NK-92 (cell line): ENCODE measurements around the gene BRAF.
"Not testable (repeated sequence)": the region's sequence is repeated elsewhere in the genome, so short reads cannot be mapped to it uniquely, and the experiment has no call there.

Source experiments
- DNase-seq: peaks from one replicate; lab custom pipeline; 2025; ENCODE audit not compliant: unreplicated experiment; lab: John Stamatoyannopoulos, UW

The BRAF gene

DNA sequence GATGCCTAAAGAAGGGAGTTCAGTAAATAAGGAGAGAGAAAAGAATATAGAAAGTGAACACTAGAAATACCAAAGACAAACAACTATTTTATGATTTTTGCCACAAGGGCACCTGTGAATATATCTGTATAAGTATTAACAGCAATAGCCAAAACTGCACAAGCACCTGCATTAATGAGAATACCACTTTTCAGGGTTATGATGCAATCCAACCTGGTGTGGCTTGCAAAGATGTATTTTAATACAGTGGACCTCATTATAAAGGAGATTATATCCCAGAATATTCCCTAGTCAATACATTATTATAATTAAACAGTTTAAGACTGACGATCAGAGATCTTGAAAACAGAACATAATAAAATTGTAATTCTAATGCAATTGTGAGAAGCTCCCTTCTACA is 4.0 kb downstream of the BRAF start:
- DNase-seq, result no peak

DNA sequence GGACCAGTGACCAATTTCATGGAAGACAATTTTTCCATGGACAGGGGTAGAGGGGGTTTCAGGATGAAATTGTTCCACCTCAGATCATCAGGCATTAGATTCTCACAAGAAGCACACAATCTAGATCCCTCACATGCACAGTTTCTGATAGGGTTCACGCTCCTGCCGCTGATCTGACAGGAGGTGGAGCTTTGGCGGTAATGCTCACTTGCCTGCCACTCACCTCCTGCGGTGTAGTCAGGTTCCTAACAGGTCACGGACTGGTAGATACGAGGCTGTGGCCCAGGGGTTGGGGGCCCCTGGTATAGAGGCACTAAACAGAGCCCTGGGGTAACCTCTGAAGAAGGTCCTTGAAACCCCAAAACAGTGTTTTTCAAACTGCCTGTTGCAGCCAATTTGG is 6.5 kb downstream of the BRAF start:
- no peak for DNase-seq

DNA sequence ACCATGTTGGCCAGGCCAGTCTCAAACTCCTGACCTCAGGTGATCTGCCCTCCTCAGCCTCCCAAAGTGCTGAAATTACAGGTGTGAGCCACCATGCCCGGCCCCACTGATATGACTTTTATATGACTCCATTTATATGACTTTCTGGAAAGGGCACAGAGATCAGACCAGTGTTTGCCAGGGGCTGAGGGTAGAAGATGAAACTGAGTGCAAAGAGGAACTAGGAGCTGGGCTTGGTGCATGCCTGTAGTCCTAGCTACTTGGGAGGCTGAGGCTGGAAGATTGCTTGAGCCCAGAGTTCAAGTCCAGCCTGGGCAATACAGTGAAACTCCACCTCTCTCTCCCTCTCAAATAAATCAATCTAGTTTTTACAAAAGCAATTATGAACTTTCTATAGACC is 7.5 kb downstream of the BRAF start:
- no peak for DNase-seq

DNA sequence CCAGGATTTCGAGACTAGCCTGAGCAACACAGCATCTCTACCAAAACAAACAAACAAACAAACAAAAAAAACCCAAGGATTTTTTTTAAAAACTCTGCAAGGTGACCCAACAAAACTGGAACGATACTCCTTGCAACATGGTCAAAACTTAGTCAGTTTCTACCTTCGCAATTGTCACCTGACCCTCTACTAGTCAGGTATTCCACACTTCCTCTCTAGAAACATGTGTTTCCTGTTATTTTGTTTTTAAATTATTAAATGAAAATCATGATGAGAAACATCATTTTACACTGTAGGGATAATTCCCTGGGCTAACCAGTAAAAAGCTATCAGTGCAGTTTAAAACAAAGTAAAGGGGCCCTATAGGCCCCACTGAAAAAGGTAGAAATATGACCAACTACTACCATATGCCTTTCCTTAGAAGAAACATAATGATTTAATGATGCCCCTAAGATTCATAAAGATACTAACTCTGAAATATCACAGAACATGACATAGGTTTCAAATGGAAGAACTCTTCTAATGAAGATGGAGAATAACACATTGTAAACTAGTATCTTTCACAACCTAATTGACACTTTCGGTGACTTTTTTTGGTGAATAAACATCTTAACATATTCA is 8.7 kb downstream of the BRAF start:
- DNase-seq, result no peak

DNA sequence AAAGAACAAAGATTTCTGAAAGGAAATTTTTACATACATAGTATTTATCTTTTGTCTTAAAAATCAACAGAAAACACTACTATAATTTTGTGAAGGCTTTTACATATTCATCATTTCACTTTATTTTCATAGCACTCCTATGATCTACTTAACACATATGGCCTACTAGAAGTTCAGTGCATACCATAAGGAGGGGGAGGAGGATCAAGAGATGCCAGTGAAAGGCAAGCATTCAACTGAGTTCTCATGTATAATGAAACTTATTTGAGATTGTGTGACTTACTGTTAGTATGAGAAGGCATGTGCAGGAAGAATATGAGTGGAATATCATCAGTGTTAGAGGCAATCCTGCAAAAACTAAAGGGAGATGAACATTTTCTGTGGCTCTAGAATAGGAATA is 10.6 kb downstream of the BRAF start:
- no peak for DNase-seq

DNA sequence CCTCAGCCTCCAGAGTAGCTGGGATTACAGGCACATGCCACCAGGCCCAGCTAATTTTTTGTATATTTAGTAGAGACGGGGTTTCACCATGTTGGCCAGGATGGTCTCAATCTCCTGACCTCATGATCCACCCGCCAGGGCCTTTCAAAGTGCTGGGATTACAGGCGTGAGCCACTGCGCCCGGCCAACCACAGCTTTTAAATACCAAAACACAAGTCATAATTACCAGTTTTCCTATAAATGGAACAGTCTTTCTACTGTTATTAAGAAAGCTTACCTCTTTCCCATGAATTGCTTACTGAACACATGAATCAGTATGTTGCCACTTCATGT is 11.2 kb downstream of the BRAF start:
- DNase-seq, result not testable (repeated sequence)

DNA sequence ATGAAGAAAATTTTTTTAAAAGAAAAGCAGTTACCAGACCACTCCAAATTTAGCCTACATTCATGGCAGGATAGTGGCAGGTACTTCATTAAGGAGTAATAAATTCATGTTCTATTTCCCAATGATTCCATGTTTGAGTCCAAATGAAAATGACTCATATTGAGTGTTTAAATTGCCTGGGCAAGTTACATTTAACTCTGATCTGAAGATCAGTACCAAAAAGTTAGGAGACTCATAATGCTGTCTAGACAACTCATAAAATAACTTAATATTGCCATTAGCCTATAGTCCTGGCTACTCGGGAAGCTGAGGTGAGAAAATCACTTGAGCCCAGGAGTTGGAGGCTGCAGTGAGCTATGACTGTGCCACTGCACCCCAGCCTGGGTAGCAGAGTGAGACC is 13.0 kb downstream of the BRAF start:
- no peak for DNase-seq

DNA sequence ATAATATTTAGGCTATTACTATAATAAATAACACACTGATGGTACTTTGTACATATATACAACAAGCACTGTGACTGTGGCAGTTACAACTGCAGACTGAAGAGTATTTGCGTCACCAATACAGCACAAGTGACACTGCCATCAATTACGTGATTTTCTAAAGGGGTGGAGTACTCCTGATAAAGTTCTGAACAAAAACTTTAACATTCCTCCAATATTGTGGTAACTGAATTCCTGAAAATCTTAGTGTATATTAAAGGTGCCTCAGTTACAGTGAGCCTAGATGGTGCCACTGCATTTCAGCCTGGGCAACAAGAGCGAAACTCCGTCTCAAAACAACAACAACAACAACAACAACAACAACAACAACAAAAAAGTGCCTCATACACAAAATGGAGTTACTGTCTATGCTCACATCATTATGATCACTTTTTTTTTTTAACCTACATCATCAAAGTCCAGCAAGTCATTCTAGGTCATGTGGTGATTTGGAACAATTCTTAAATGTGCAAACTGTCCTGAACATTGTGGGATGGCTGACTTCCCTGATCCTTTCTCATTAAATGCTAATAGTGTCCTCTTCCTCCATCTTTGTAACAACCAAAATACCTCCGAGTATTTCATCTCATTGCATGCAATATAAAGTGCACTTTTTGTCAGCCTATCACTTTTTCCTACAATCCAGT is 15.1 kb downstream of the BRAF start:
- DNase-seq, result no peak

DNA sequence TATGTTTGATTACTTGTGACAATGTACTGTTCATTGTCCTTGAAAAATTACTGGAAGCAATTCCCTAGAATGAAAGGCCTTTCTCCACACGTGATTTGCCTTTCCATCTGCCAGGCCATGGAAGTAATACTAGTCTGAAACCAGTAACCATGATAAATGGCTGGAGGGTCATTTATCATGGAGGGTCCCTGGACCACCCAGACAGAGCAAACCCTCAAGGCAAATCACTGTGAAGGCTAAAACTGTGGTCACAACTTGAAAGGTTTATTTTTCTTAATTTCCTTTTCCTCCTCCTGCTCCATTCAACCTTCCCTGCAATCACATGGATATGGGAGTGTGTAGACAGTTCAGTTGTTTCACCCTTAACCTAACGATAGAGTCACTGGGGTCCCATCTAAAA is 16.4 kb downstream of the BRAF start:
- DNase-seq, result no peak

DNA sequence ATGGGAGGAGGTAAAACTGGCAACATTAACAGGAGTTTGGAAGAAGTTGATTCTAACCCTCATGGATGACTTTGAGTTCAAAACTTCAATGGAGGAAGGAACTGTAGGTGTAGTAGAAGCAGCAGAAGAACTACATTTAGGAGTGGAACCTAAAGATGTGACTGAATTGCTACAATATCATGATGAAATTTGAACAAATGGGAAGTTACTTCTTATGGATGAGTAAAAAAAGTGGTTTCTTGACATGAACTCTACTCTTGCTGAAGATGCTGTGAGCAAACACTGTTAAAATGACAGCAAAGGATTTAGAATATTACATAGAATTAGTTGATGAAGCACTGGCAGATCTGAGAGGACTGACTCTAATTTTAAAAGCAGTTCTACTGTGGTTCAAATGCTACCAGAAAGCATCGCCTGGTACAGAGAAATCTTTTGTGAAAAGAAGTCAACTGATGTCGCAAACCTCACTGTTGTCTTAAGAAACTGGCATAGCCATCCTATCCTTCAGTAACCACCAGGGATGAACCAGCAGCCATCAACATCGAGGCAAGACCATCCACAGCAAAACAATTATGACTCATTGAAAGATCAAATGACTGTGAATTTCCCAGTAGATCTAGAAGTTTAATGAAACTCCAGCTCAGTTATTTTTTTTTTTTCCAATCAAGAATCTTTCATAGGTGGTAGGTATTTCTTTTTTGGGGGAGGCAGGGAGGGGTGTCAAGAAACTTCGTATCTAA is 20.8 kb downstream of the BRAF start:
- no peak for DNase-seq

DNA sequence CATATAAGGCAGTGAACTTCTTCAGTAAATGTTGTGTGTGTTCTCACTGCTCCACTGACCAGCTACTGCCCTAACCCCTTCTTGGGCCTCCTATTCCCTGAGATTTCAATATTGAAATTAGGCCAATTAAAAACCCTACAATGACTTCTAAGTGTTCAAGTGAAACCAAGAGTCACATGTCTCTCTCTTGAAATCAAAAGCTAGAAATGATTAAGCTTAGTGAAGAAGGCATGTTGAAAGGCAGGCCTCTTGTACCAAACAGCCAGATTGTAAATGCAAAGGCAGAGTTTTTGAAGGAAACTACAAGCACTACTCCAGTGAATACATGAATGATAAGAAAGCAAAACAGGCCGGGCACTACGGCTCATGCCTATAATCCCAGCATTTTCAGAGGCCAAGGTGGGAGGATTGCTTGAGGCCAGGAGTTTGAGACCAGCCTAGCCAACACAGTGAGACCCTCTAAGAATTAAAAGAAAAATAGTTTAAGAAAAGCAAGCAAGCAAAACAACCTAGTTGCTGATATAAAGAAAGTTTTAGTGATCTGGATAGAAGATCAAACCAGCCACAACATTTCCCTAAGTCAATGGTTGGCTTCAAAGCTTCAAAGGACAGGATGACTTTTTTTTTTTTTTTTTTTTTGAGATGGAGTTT is 22.3 kb downstream of the BRAF start:
- DNase-seq, result no peak

DNA sequence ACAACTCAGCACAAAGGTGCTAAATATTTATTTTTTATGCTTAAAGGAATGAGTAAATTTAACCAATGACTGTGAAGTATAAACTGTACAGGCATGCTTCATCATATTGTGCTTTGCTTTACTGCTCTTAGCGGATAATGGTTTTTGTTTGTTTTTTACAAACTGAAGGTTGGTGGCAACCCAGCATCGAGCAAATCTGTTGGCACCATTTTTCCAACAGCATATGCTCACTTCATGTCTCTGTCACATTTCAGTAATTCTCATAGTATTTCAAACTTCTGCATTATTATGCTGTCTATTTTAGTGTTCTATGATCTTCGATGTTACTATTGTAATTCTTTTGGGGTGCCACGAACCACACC is 22.8 kb downstream of the BRAF start:
- no peak for DNase-seq

DNA sequence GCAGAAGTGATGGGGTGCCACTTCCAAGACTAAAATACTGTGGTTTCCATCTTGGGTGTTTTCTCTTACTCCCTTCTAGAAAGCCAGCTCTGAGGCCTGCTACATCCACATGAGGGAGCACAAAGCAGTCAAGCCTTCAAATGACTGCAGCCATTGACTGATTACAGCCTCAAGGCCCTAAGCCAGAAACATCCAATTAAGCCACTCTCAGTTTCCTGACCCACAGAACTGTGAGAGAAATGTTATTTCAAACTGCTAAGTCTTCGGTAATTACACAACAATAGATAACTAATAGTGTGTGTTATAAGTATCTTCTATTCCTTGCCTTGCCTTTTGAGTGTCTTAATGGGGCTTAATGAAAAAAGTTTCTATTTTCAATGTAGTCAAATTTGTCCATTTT is 24.8 kb downstream of the BRAF start:
- DNase-seq, result no peak

DNA sequence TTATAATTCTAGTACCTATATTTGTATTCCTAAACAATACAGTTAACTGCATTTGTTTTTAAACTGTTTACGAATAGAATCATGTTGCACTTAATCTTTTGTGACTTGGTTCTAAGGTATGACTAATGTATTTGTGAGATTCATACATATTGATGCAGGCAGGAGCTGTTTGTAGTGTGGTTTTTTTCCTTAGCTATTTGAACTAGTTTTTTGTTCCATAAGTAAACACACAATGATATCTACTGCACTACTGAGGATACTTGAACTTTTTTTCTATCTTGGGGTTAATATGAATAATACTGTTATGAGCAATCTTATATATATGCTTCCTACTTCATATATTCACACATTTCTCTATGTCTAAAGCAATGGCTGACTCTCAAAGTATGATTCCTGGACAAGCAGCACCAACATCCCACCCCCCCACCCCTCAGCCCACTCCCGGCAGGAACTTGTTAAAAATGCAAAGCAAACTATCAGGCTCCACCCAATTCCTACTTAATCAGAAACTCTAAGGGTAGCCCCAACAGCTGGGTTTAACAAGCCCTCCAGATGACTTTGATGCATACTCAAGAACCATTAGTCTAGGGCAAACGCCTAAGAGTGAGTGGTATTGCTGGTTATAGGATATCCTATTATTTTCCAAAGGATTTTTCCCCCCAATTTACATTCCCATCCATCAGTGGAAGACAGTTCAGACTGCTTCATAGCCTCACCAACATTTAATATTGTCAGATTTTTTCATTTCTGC is 25.8 kb downstream of the BRAF start:
- no peak for DNase-seq

DNA sequence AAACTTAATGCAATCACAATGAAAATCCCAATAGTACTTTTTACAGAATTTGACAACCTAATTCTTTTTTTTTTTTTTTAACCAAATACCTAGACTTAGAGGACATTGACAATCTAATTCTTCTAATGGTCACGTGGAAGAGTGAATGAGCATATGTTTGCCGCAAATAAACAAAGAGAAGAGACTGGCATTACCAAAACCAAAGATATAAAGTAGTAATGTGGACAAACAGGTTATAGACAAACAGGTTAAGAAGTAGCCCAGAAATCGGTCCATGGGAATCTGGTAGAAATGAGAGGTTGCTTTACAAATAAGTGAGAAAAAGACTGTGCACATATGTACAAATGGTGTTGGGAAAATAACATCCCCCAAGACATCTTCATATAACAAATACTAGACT is 27.7 kb downstream of the BRAF start:
- DNase-seq, result no peak

DNA sequence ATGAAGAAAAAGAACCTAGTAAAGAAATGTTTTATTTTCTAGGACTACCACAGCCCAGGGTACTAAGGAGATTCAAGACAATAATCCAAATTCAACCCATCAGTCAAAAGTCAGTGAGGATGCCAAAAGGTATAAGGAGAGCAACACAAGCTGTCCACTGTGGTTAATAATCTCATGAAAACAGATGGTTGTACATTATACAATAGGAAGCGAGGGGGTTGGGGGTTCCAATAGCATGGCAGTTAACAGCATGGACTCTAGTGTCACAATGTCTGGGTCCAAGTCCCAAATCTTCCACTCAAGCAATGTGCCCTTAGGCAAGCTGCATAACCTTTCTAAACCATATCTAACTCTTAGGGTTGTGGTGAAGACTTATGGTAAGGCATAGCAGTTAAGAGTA is 35.1 kb downstream of the BRAF start:
- DNase-seq, result no peak

DNA sequence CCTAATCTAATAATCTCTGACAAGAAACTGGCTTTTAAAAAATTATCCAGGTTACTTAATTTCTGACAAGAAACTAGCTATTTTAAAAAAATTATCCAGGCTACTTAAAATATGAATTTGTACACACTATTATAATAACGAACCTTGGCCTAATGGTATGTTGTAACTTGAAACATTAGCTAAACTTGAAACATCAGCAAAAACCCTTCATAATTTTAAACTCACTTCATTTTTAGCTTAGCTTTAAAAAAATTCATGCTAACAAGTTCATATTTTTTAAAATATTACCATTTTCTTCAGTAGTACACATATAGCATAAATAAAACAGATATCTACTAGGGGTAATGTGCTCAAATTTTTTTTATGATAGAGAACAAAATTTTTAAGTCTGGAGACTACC is 35.6 kb downstream of the BRAF start:
- no peak for DNase-seq

DNA sequence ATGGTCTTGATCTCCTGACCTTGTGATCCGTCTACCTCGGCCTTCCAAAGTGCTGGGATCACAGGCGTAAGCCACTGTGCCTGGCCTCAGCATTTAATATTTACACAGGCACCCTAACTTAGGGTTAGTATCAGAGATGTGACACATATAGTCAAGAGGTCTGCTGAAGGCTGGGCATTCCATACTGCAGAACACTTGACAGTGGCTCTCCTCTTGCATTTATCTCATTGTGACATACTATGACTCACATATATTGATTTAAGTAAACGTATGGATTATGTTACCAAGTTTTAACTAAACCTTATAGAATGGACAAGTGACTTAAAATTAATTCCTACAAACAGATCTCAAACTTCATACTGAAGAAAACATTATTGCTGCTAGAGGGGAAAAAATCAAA is 36.6 kb downstream of the BRAF start:
- DNase-seq, result no peak

DNA sequence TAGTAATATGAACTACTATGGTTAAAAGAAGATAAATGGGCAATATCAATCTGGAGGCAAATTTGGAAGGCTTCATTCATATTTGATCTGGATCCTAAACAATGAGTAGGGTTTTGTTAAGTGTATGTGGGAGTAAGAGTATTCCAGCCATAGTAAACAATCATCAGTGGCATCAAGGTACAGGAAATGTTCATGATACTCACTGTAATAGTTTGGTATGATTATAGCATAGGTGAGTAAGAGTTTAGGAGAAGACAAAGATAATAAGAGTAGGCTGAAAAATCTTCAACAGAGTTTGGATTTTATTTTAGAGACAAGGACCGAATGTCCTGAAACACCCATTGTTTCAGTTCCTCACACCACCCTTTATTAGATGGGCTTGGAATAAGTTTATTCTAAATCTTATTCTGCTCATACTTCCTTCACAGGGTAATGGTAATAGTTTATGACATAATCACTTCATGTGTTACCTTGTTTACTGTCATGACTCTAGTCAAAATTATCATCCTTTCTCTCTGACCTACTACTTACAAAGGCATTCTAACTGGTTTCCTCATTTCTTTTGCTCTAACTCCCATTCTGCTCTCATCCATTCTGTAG is 38.9 kb downstream of the BRAF start:
- no peak for DNase-seq

DNA sequence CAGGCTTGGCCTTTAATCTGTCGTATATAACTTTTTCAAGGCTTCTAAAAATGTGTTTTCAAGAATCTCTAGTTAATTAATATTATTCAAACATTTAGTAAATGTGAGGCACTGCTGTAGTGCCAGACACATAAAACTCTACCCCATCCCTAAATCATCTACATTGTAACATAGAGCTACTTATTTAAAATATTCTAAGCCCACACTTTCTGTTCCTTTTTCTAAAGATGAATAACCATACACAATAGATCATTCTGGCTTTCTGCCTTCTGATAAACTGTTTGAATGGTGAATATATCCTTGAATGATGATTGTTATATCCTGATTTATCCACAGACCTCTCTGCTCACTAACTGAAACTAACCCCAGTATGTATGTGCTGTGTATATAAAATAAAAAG is 41.4 kb downstream of the BRAF start:
- no peak for DNase-seq

DNA sequence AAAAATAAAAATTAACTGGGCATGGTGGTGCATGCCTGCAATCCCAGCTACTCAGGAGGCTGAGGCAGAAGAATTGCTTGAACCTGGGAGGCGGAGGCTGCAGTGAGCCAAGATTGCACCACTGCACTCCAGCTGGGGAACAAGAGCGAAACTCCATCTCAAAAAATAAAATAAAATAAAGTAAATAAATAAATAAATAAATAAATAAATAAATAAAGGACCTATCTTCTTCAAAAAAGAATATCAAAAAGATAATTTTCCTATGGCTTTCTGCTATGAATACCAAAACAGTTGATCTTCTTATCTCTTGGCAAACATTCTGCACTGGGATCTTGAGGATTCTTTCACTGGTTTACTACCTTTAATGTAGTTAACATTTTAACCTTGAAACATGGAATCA is 41.9 kb downstream of the BRAF start:
- DNase-seq, result not testable (repeated sequence)
